ENCODE data around the gene SNRNP200. TPM values are rescaled to one million over a fixed set of nuclear protein-coding genes. Genes with fewer than 3 reads are reported as not detected.

SNRNP200 gene
- total RNA-seq, 2 experiments from 2014 or later = 193 to 200 TPM

- POLR2A ChIA-PET = interaction anchor here (0.6 to 3.0 kb wide), 8 partner anchors 10 to 226 kb away, joined by 3 to 23 read pairs (median 5); partner anchors contain the start of genes ITPRIPL1 and NCAPH
- CTCF ChIA-PET = interaction anchor here (0.7 to 1.5 kb wide), 4 partner anchors 14 to 106 kb away, joined by 3 to 6 read pairs (median 3); partner anchors contain the start of gene ITPRIPL1
These were observed 1.0 kb upstream of the SNRNP200 start for GRCh38 chr2:96306370-96306769.

- ChIA-PET POLR2A (interaction anchor here (0.7 to 3.0 kb wide), 7 partner anchors 10 to 226 kb away, joined by 3 to 23 read pairs (median 5); partner anchors contain the start of genes ITPRIPL1 and NCAPH), CTCF (interaction anchor here (0.7 to 1.6 kb wide), 6 partner anchors 14 to 107 kb away, joined by 3 to 6 read pairs (median 4); partner anchors contain the start of gene ITPRIPL1)
These were observed 598 bp upstream of the SNRNP200 start for GRCh38 chr2:96305979-96306308.

GRCh38 chr2:96304606-96305005 lies 740 bp downstream of the SNRNP200 start:
- POLR2A ChIA-PET = interaction anchor here (0.9 to 3.0 kb wide), 5 partner anchors 17 to 97 kb away, joined by 4 to 23 read pairs (median 5); partner anchors contain the start of gene ITPRIPL1

GRCh38 chr2:96301865-96302264 lies 3.5 kb downstream of the SNRNP200 start:
- POLR2A ChIA-PET = interaction anchor here (1.2 kb wide), 1 partner anchor 20 kb away, joined by 3 read pairs; no protein-coding TSS in a partner anchor
- CTCF ChIA-PET = interaction anchor here (0.9 to 1.0 kb wide), 2 partner anchors 14 to 19 kb away, joined by 3 read pairs; no protein-coding TSS in a partner anchor

More at GRCh38 chr2:96304606-96305005, 740 bp downstream of the SNRNP200 start:
- CTCF ChIA-PET = interaction anchor here (1.0 to 1.6 kb wide), 5 partner anchors 17 to 43 kb away, joined by 3 to 9 read pairs (median 4); no protein-coding TSS in a partner anchor

- ChIA-PET CTCF (no interaction called here), POLR2A (no interaction called here)
These were observed 8.4 kb downstream of the SNRNP200 start for GRCh38 chr2:96296925-96297324.

- ChIA-PET POLR2A (interaction anchor here (0.5 to 1.1 kb wide), 6 partner anchors 12 to 147 kb away, joined by 3 to 7 read pairs (median 3); no protein-coding TSS in a partner anchor), CTCF (interaction anchor here (0.7 to 1.4 kb wide), 2 partner anchors 13 to 280 kb away, joined by 3 to 5 read pairs; no protein-coding TSS in a partner anchor)
These were observed 11.1 kb downstream of the SNRNP200 start for GRCh38 chr2:96294271-96294670.

GRCh38 chr2:96291751-96292150 lies 13.6 kb downstream of the SNRNP200 start:
- CTCF ChIA-PET = no interaction called here
- POLR2A ChIA-PET = interaction anchor here (1.2 kb wide), 1 partner anchor 10 kb away, joined by 4 read pairs; no protein-coding TSS in a partner anchor

GRCh38 chr2:96287273-96287856 lies 18.0 kb downstream of the SNRNP200 start:
- ChIA-PET POLR2A (no interaction called here), CTCF (interaction anchor here (1.1 to 1.3 kb wide), 2 partner anchors 15 to 18 kb away, joined by 3 to 4 read pairs; partner anchors contain the start of gene SNRNP200)

GRCh38 chr2:96276787-96277499 lies 28.4 kb downstream of the SNRNP200 start:
- ChIA-PET CTCF (interaction anchor here (0.7 kb wide), 2 partner anchors 249 to 253 kb away, joined by 3 to 5 read pairs; no protein-coding TSS in a partner anchor), POLR2A (interaction anchor here (0.6 to 1.3 kb wide), 2 partner anchors 17 to 28 kb away, joined by 4 to 7 read pairs; no protein-coding TSS in a partner anchor)

GRCh38 chr2:96274355-96275056 lies 30.8 kb downstream of the SNRNP200 start:
- POLR2A ChIA-PET = interaction anchor here (0.8 kb wide), 1 partner anchor 78 kb away, joined by 4 read pairs; no protein-coding TSS in a partner anchor
- CTCF ChIA-PET = interaction anchor here (0.8 to 1.0 kb wide), 2 partner anchors 14 to 282 kb away, joined by 3 read pairs; no protein-coding TSS in a partner anchor

- ChIA-PET CTCF (interaction anchor here (0.8 kb wide), 1 partner anchor 281 kb away, joined by 3 read pairs; no protein-coding TSS in a partner anchor), POLR2A (interaction anchor here (0.7 to 0.8 kb wide), 2 partner anchors 21 to 79 kb away, joined by 4 to 5 read pairs; no protein-coding TSS in a partner anchor)
These were observed 31.6 kb downstream of the SNRNP200 start for GRCh38 chr2:96273763-96274162.

GRCh38 chr2:96271995-96272394 lies 33.4 kb downstream of the SNRNP200 start:
- ChIA-PET POLR2A (no interaction called here), CTCF (no interaction called here)

- CTCF ChIA-PET = interaction anchor here (0.7 to 1.7 kb wide), 11 partner anchors 28 to 287 kb away, joined by 3 to 9 read pairs (median 4); partner anchors contain the start of genes ASTL and STARD7
- POLR2A ChIA-PET = interaction anchor here (0.6 to 2.0 kb wide), 8 partner anchors 37 to 268 kb away, joined by 3 to 17 read pairs (median 5); partner anchors contain the start of gene STARD7
These were observed 38.0 kb downstream of the SNRNP200 start for GRCh38 chr2:96267159-96267971.

GRCh38 chr2:96265840-96266679 lies 39.3 kb downstream of the SNRNP200 start, which contains the start of the genes CIAO1 and TMEM127:
Gene CIAO1, plus strand, starts transcription at chr2:96266225. Its CDS starts 126 bp downstream, at chr2:96266351.
Gene TMEM127, minus strand, starts transcription at chr2:96265997. Its CDS starts 616 bp downstream, at chr2:96265381.
- POLR2A ChIA-PET = interaction anchor here (0.7 to 2.0 kb wide), 3 partner anchors 15 to 127 kb away, joined by 3 to 17 read pairs (median 4); partner anchors contain the start of gene STARD7
- CTCF ChIA-PET = interaction anchor here (0.7 to 1.6 kb wide), 6 partner anchors 38 to 135 kb away, joined by 3 to 9 read pairs (median 4); no protein-coding TSS in a partner anchor

- ChIA-PET POLR2A (no interaction called here), CTCF (interaction anchor here (1.0 to 1.3 kb wide), 3 partner anchors 34 to 148 kb away, joined by 3 to 7 read pairs (median 5); partner anchors contain the start of gene STARD7)
These were observed 40.0 kb downstream of the SNRNP200 start for GRCh38 chr2:96265349-96265839.
